ENCODE measurements around the gene AHCY.
"Not testable (repeated sequence)": the region's sequence is repeated elsewhere in the genome, so short reads cannot be mapped to it uniquely, and the experiment has no call there.

DNA sequence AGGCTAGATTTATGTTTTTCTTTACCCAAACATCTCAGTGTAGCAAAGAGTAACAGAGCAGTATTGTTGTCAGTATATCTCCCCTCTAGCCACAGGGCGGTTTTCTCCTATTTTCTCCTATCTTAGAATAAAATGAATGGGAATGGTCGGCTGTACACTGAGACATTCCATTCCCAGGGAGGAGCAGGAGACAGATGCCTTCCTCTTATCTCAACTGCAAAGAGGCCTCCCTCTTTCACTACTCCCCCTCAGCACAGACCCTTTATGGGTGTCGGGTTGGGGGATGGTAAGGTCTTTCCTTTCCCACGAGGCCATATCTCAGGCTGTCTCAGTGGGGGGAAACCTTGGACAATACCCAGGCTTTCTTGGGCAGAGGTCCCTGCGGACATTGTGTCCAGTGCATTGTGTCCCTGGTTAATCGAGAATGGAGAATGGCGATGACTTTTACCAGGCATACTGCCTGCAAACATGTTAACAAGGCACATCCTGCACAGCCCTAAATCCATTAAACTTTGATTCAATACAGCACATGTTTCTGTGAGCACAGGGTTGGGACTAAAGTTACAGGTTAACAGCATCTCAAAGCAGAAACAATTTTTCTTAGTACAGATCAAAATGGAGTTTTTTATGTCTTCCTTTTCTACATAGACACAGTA lies 50.6 kb downstream of the AHCY start:
- not testable (repeated sequence) for TF ChIP-seq POLR2A (IDR thresholded peaks at IDR 0.05; ENCODE audit: low read depth, low read length); CTCF (conservative IDR thresholded peaks at IDR 0.05; ENCODE audit: low read depth, low read length); CEBPB (IDR thresholded peaks at IDR 0.05; ENCODE audit: low read depth, low read length); RAD21 (IDR thresholded peaks at IDR 0.05; ENCODE audit: low read length); MAZ (IDR thresholded peaks at IDR 0.05; ENCODE audit: borderline replicate concordance, low read depth, low read length); RFX5 (IDR thresholded peaks at IDR 0.05; ENCODE audit: low read depth, low read length); RCOR1 (IDR thresholded peaks at IDR 0.05; ENCODE audit: insufficient replicate concordance, low read length); MAFK (IDR thresholded peaks at IDR 0.05; ENCODE audit: low read depth, low read length); USF2 (IDR thresholded peaks at IDR 0.05; ENCODE audit: low read depth, low read length); FOS (IDR thresholded peaks at IDR 0.05; ENCODE audit: low read depth, low read length)

All from IMR-90 (cell line).